Posterior vena cava (tissue), 2 donors: ENCODE results near the gene LAD1. TPM values are rescaled to one million over a fixed set of nuclear protein-coding genes. Genes with fewer than 3 reads are reported as not detected.

ENCODE experiments used
- DNase-seq: peaks from one replicate; pipeline ENCODE4 v3.0.0-alpha.2; 2020; ENCODE audit warnings: low spot score
- intact Hi-C, 2 donors: fragments of 100-400 bp; cut with DNase I; formaldehyde crosslinking; loops; one replicate each; pipeline versions ENCODE4 v1.14.1 to v1.14.2; 2022 to 2023
- total RNA-seq, 2 donors: library from RNA; stranded (reverse); fragmentation: NEBNext Ultra II Directional; extraction: Animal tissue kit (Norgen Biotek cat#: 25700); gene quantifications; one replicate each; pipeline ENCODE4 v1.2.1, GENCODE V29; 2021
- donor health status: DM: yes; HTN: yes; CAD: no.
- donor health status: DM: yes; HTN: yes; CAD: no.

Gene LAD1
- total RNA-seq, 2 donors from 2014 or later: 0.29 TPM; not detected in 1

DNA sequence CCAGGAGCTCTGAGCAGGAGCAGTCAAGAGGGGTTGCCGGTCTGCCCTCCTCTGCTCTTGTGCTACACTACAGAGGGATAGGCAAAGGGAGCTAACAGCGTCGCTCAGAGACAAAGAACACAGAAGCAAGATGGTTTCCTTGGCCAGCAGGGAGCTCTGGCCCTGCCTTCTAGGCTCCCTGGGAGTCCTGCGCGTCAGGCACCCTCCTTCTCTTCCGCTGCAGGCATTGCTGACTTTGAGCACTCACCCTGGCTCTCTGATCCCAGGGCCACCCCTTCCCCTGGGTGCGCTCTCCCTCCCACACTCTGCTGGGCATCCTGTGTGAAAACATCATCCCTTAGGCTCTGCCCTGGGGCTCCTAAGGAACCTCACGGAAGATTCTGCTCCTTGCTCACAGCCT, 21.9 kb upstream of the LAD1 start:
- DNase-seq: no peak
- intact Hi-C loops: no loop called here

DNA sequence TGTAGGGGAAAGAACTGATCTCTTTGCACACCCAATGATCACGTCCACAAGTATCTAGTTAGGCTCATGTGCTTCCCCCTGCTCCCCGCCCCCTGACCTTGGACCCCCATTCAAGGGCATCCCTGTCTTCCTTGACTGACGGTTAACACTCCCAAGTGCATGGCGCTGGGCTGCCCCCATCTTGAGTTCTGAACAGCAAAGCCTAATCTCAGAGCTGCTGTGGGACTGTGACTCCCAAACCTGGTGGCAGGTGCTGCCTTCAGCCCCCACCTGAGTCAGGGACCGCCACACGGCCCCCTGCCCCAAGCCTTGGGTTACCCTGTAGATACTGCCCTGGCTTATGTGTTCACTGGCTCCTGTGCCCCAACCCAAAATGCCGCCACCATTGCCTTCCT, 21.5 kb upstream of the LAD1 start:
- no peak for DNase-seq
- intact Hi-C loops: no loop called here

DNA sequence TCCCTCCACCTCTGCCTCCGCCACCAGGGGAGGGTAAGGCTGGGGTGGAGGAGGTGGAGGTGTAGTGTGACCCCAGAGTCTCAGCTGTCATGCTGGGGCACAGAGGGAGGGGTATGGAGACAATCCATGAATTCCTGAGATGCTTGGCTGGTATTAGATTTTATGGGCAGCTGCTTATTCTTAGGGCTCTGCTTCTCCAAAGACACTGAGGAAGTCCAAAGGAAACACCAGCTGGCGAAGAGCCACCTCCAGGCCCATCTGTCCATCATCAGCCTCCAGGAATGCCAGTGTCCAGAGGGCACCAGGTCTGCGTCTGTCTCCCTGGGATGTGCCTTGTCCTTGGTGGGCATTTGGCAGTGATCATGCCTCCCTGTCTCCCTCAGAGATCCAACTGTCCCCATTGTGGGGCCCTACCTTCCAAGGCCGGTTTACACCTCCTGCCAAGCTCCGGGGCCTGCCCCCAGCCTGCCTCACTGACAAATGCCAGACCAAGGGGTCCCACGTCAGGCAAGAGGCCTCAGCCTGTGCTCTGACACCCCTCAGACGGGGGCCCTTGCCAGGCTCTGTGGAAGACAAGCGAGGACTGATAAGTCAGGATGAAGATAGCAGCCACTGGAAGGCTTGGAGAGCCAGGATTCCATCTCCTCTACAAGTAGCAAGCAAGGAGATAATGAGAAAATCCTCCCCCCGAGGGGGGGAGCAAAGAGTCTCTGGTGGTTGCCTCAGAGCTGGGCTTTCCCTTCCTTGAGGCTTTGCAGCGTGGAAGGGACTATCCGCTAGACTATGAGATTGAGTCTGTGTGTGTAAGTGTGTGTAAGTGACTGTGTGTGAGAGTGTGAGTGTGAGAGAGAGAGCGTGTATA, 20.9 kb upstream of the LAD1 start:
- DNase-seq: peak; percentile 34

DNA sequence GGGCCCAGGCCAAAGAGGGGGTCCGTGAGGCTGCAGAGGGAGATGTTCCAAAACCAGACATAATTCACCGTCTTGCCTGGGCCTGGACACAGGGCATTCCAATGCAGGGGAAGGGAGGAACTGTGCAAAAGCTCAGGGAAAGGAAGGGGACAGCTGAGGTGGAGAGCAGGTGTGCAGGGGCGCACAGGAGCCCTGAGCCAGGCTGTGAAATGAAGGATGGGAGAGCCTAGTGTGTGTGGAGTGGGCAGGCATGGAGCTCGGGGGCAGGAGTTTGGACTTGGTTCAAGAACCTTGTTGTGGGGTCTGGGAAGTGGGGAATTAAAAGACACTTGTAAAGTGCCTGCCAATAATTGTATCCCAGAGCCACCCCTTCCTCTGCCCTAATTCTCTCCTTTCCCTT, 20.1 kb upstream of the LAD1 start:
- intact Hi-C loops: no loop called here
- peak; percentile 30 for DNase-seq

More for the DNA sequence above, 20.9 kb upstream of the LAD1 start:
- intact Hi-C loops: no loop called here

DNA sequence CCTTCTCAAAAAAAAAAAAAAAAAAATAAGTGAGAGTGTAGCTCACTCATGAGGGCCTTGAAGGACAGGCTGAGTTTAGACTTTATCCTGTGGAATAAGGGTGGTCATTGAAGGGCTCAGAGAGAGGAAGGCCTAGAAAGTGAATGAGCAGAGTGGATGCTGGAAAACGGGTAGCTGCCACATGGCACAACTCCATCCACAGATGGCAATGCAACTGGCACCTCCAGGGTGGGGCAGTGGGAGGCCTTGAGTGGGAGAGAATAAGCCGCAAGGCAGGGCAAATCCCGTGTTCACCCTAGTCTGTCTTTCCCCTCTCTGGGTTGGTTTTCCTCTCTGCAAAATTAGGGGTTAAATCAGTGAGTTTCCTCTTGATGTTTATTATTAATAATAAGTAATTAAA, 19.3 kb upstream of the LAD1 start:
- no peak for DNase-seq

DNA sequence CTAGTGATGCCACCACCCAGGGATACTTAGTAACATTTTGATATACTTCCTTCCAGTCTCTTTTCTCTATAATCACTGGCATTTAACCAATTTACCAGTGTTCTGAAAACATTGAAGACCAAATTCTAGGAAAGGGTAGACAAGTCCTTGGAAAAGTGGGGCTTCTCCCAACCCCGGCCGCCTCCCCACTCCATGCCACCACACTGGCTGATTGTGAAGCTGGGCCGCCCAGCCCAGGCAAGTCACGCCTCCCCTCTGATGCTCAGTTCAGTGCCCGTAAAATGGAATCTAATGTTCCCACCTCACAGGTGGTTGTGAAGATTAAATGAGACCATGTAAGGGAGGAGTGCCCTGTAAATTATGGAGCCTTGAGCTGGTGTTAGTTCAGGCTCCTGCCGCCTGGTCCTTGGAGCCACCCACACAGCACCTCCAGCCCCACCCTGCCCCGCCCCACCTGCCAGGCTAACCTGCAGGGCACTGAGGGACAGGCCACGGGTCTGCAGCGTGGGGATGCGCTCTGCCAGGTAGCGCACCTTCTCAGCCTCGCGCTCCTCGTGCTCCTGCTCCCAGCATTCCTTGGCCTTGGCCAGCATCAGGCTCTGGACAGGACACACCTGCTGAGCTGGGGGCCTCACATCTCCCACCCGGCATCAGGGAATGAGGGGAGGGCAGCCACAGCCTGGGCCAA, 15.1 kb upstream of the LAD1 start:
- no peak for DNase-seq
- intact Hi-C loops: no loop called here

More for the DNA sequence above, 19.3 kb upstream of the LAD1 start:
- intact Hi-C loops: no loop called here

DNA sequence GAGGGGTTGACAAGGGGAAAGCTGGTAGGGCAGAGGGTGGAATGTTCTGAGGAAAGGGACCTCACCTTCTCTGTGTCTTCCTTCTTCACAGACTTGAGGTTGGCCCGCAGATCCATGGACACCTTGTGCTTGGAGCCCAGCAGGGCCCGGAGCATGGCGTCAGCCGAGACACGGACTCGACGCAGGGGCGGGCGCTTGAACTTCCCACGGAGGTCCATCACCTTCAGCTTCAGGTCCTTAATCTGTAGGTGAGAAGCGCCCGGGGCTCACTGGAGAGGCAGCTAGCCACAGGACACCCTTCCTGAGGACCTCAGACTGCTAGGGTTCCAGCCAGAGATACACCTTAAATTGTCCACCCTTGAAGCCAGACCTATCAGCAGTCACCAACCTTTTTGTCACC, 12.2 kb upstream of the LAD1 start:
- intact Hi-C loops: no loop called here
- no peak for DNase-seq

DNA sequence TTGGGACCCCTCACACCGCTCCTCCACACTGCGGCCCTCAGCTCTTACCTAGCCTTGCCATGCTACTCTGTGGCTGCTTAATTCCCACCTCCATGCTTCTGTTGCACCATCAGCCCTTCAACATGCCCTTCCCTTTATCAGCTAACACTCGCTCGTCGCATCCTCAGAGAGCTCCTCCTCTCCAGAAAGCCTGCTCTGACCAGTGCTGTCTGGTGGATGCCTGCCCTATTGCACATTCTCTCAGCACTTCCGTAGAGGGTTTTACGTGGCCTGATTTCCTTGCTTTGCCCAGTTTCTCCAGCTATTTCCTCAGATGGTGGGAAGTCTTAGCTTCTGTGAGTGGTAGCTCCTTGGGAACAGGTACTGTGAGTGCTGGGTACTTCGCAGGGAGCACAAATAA, 10.3 kb upstream of the LAD1 start:
- no peak for DNase-seq
- intact Hi-C loops: loop anchor here in 1 of 2 donors (10.0 kb wide), 1 partner anchor 155 kb away; no protein-coding TSS in a partner anchor

DNA sequence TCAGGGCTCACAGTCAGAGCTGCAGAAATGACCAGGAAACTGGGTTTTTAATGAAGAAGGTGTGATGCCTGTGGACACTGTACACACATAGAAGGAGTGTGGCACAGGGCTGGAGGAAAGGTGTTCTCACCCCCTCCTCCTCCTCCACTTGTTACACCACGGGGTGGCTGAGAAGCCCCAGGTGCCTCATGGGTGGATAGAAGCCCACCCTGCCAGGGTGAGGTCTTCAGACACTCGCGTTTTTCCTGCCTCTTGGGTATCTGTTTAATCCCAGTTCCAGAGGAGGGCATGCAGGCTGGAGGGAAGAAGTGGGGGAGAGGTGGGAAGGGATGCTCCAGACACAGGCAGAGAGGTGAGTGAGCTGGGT, 9.7 kb upstream of the LAD1 start:
- intact Hi-C loops: loop anchor here in 1 of 2 donors (10.0 kb wide), 1 partner anchor 154 kb away; no protein-coding TSS in a partner anchor
- DNase-seq: no peak

DNA sequence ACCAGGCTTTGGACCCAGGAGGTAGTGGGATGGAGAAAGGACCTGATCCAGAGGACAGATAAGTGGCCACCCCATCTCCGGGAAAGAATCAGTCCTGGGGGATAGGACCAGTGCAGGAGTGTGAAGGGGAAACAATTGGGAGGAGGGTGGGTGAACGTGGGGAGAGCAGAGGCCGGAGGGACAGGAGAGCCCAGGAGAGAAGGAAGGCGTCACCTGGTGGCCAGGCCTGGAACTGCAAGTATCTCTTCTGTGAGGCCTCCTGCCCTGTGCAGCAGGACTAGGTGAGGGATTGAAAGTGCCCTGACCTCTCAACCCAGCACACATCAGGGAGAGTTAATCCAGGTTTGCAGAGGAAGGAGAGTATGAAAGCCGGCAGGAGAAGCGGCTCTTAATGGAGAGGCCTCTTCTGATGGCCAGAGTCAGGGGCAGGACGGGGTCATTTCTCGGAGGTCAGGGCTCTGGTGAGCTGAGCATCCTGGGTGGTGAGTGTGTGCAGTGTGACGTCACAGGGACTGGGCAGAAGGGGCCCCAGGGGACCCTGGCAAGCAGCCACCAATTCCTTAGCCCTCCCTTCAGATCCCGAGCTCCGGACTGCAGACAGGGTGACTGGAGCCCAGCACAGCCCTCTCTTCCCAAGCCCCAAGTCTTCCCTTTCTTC, 9.2 kb upstream of the LAD1 start:
- intact Hi-C loops: loop anchor here in 1 of 2 donors (10.0 kb wide), 1 partner anchor 154 kb away; no protein-coding TSS in a partner anchor
- peak; percentile 89 for DNase-seq

DNA sequence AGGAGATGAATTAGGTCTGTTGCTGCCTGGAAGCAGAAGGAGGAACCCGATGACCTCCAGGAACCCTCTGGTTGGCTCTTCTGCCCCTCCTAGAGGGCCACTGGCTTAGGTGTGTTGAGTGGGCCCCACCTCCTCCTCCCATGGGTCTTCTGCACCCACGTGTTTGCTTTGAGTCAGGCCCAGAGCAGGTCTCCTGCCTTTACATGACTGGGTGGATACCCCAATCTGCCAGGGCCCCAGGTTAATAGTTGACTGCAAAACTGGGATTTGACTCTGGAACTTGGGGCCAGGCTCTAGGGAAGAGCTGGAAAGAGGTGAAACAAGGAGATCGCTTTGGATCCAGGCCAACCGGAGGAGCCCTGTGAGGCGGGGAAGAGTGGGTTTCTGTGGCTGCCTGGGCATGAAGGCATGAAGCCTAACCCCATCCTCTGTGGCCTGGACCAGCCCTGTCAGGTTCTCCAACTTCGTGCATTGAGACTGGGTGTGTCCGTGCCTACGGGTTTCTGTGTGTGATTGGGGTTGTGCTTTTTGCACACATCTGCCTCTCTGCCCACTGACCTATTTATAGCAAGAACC, 7.8 kb upstream of the LAD1 start:
- DNase-seq: no peak
- intact Hi-C loops: loop anchor here in 1 of 2 donors (10.0 kb wide), 1 partner anchor 152 kb away; no protein-coding TSS in a partner anchor

DNA sequence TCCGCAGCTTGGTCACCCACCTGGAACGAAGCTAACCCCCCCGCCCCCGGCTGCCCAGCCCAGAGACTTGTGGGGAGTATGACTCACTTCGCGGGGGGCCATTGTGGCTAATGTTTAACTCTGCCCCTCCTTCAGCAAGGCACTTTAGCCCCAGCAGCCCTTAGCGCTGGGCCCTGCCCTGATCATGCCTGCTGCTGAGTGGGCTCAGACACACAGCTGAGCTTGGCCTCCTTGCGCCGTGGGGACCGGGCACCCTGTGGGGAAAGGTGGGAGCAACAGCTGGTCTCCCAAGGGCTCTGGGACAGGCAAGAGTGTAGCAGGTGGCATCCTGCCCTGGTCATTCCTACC, 6.3 kb upstream of the LAD1 start:
- DNase-seq: no peak
- intact Hi-C loops: loop anchor here in 1 of 2 donors (10.0 kb wide), 1 partner anchor 151 kb away; no protein-coding TSS in a partner anchor

DNA sequence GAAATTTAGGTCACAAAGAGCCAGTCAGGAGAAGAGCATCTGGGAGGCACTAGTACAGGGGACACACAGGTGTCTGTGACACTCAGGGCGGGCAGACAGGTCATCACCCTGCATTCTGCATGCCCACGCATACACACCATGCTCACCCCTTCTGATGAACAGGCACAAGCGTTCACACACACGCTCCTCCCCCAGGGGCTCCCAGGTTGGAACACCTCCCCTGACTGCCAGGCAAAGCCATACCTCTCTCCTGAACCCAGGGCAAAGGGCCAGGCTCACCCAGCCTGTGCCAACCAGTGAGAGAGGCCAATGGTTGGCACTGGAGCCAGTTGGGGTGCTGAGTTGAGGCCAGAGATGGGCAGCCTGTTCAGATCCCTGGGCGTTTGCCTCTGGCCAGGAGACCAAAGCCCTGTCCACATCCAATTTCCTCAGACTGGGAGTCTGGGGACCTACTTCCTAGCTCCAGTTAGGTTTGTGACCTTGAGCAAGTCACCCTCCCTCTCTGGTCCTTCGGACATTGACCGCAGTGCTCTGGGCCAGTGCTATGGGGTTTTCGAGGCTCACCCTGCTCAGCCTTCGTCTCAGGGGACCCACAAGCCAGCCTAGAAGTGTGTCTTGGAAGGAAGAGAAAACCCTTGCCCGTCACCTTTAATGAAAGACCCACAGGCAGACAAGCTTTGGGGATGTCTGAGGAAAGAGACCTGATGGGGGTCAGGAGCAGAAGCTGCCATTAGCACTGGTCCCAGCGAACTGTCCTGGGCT, 5.8 kb upstream of the LAD1 start:
- no peak for DNase-seq
- intact Hi-C loops: loop anchor here in 1 of 2 donors (10.0 kb wide), 1 partner anchor 150 kb away; no protein-coding TSS in a partner anchor

DNA sequence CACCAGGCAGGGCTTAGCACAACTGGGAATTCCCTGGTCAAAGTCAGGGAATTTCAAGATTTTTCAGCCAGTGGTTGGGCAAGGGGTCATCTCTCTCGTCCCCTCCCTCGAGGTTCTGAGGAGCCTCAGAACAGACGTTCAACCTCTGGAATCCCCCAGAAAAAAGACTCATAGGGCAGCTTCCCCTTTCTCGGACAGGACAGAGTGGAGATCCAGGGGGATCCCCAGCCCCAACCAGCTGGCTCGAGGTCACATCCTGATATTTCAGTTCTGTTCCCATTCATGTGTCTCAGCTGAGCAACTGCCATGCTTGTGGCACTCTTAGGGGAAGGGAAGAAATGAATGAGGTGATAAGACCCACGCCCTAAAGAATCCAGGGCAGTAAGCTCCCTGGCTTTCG, 4.9 kb upstream of the LAD1 start:
- intact Hi-C loops: loop anchor here in 1 of 2 donors (10.0 kb wide), 1 partner anchor 149 kb away; no protein-coding TSS in a partner anchor

DNA sequence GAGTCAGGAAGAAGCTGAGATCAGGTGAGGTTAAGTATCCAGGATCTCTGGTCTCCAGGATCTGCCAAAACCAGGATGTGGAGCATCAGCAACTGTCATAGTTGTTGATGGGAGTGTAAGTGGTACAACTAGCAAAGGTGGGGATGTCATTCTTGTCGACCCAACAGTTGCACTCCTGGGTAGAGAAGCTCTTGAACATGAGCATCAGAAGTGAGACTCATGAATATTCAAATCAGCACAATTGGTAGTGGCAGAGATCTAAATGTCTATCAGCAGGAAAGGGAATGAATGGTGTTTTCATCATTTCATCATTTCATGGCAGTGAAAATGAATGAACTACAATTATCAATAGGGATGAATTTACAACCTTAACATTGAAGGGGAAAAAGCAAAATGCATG, 4.2 kb upstream of the LAD1 start:
- intact Hi-C loops: loop anchor here in 1 of 2 donors (10.0 kb wide), 1 partner anchor 149 kb away; no protein-coding TSS in a partner anchor
- no peak for DNase-seq

More for the DNA sequence above, 4.9 kb upstream of the LAD1 start:
- no peak for DNase-seq

DNA sequence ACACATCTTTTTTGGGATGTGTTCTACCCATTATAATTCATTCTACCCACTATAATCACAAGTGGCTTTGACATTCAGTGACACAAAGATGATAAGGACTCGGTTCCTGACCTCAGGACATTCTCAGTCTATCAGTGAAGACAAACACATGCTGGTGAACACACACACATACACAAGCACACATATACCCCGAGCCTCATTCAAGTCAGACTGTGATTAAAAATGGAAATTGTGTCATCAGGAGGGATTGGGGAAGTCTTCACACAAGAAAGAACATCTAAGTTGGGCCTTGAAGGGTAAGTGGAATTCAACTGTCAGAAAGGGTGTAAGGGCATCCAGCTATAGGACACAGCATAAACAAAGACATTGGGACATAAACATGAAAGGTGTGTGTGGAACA, 2.6 kb upstream of the LAD1 start:
- intact Hi-C loops: loop anchor here in 1 of 2 donors (10.0 kb wide), 1 partner anchor 147 kb away; no protein-coding TSS in a partner anchor
- no peak for DNase-seq

DNA sequence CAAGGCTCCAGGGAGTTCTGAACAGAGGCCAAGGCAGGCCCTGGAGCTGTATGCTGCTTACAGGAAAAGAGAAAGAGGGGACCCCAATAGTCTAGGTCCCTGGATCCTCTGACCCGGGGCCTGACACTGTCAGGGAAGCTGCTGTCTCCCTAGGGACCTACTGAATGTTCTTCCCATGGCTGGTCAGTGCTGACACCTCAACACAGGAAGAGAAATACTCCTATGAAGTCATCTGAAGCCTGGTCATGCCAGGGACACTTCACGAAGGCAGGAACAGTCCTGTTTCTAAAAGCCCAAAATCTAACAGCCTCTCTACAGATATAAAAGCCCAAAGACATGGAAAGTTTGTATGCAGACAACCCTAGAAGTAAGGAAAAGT, 1.7 kb upstream of the LAD1 start:
- DNase-seq: no peak
- intact Hi-C loops: loop anchor here in 1 of 2 donors (10.0 kb wide), 1 partner anchor 146 kb away; no protein-coding TSS in a partner anchor

DNA sequence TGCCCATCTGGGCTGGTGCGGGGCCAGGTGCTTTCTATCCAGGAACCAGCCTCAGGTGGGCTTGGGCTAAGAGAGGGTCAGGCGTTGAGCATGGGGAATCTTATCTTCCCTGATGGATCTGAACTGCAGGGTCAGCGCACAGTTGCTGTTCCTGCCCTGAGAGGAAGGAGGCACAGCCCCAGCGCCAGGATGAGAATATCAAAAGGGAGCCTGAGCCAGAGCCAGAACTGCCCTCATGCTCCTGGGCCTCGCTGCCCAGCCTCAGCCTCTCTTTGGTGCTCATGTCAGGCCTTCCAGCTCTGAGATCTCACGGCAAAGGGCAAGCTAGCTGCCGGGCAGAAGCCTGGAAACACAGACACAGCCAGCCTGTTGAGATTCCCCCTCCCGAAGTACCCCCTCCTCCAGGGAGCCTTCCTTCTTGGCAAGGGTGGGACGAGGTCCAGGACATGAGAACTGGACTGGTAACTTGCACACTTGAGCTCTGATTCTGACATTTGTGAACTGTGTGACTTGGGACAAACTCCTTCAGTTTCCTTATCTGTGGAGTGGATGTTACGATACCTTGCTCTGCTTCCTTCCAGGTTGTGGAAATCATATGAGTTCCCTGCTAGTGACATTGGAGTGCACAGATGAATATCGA, 1.2 kb upstream of the LAD1 start:
- intact Hi-C loops: loop anchor here in 1 of 2 donors (10.0 kb wide), 1 partner anchor 146 kb away; no protein-coding TSS in a partner anchor
- no peak for DNase-seq
